ENCODE data around the gene KHNYN.

Gene KHNYN

GRCh38 chr14:24434676-24435075, 4.9 kb downstream of the KHNYN start:
- TF ChIP-seq CTCF (IDR thresholded peaks at IDR 0.05; ENCODE audit: insufficient read depth, low read length, poor library complexity, severe bottlenecking): no peak
- no peaks in the 10 kb centered on the region for H3K79me2 ChIP-seq (ENCODE audit: insufficient read depth, low read length)

GRCh38 chr14:24435192-24435810, 5.5 kb downstream of the KHNYN start:
- Histone ChIP-seq H3K4me3 (ENCODE audit: insufficient read depth, low read length, poor library complexity, severe bottlenecking) (no peak overlapping the region), H3K36me3 (ENCODE audit: low read length) (no peaks in the 10 kb centered on the region), H3K27me3 (ENCODE audit: low read length) (no peaks in the 10 kb centered on the region), H4K20me1 (ENCODE audit: low read depth, low read length) (no peaks in the 10 kb centered on the region), H3K9me3 (ENCODE audit: insufficient read depth, low read length) (no peaks in the 10 kb centered on the region), H3K27ac (ENCODE audit: low read depth, low read length) (no peak overlapping the region), H3K9me2 (replicated peaks; ENCODE audit: insufficient read depth, low read length) (no peaks in the 10 kb centered on the region), H3F3A (ENCODE audit: insufficient read depth) (peaks cover 6% of the 10 kb centered on the region; the same call in 1 of the 2 replicates), H2AFZ (ENCODE audit: low read depth, low read length, severe bottlenecking) (no peak overlapping the region), H3K4me2 (ENCODE audit: low read depth, low read length, poor library complexity, severe bottlenecking) (no peak overlapping the region), H3K79me2 (ENCODE audit: insufficient read depth, low read length) (no peaks in the 10 kb centered on the region), H3K9ac (ENCODE audit: low read length) (no peak overlapping the region)
- TF ChIP-seq EZH2phosphoT487 (conservative IDR thresholded peaks at IDR 0.05; ENCODE audit: low read length): no peak
- no peak for TF ChIP-seq CTCF (IDR thresholded peaks at IDR 0.05; ENCODE audit: insufficient read depth, low read length, poor library complexity, severe bottlenecking)

More at GRCh38 chr14:24434676-24435075, 4.9 kb downstream of the KHNYN start:
- no peak overlapping the region for H3K9ac ChIP-seq (ENCODE audit: low read length)
- no peaks in the 10 kb centered on the region for H3K27me3 ChIP-seq (ENCODE audit: low read length)
- H3K4me3 ChIP-seq (ENCODE audit: insufficient read depth, low read length, poor library complexity, severe bottlenecking): no peak overlapping the region
- peaks cover 6% of the 10 kb centered on the region; the same call in 1 of the 2 replicates for H3F3A ChIP-seq (ENCODE audit: insufficient read depth)
- H3K4me2 ChIP-seq (ENCODE audit: low read depth, low read length, poor library complexity, severe bottlenecking): no peak overlapping the region
- H4K20me1 ChIP-seq (ENCODE audit: low read depth, low read length): no peaks in the 10 kb centered on the region
- no peaks in the 10 kb centered on the region for H3K9me3 ChIP-seq (ENCODE audit: insufficient read depth, low read length)
- H2AFZ ChIP-seq (ENCODE audit: low read depth, low read length, severe bottlenecking): no peak overlapping the region
- H3K27ac ChIP-seq (ENCODE audit: low read depth, low read length): no peak overlapping the region
- H3K36me3 ChIP-seq (ENCODE audit: low read length): no peaks in the 10 kb centered on the region
- H3K9me2 ChIP-seq (replicated peaks; ENCODE audit: insufficient read depth, low read length): no peaks in the 10 kb centered on the region

GRCh38 chr14:24435998-24436354, 6.2 kb downstream of the KHNYN start:
- Histone ChIP-seq H3K4me3 (ENCODE audit: insufficient read depth, low read length, poor library complexity, severe bottlenecking) (no peak overlapping the region), H3K27me3 (ENCODE audit: low read length) (no peaks in the 10 kb centered on the region), H3K36me3 (ENCODE audit: low read length) (no peaks in the 10 kb centered on the region), H3F3A (ENCODE audit: insufficient read depth) (peaks cover 5% of the 10 kb centered on the region; the same call in 1 of the 2 replicates), H3K4me2 (ENCODE audit: low read depth, low read length, poor library complexity, severe bottlenecking) (no peak overlapping the region), H3K9me3 (ENCODE audit: insufficient read depth, low read length) (no peaks in the 10 kb centered on the region), H3K27ac (ENCODE audit: low read depth, low read length) (no peak overlapping the region), H3K9me2 (replicated peaks; ENCODE audit: insufficient read depth, low read length) (no peaks in the 10 kb centered on the region), H4K20me1 (ENCODE audit: low read depth, low read length) (no peaks in the 10 kb centered on the region), H2AFZ (ENCODE audit: low read depth, low read length, severe bottlenecking) (no peak overlapping the region), H3K79me2 (ENCODE audit: insufficient read depth, low read length) (no peaks in the 10 kb centered on the region), H3K9ac (ENCODE audit: low read length) (no peak overlapping the region)
- TF ChIP-seq CTCF (IDR thresholded peaks at IDR 0.05; ENCODE audit: insufficient read depth, low read length, poor library complexity, severe bottlenecking): no peak
- no peak for TF ChIP-seq EZH2phosphoT487 (conservative IDR thresholded peaks at IDR 0.05; ENCODE audit: low read length)
